Measurements from ENCODE around the gene KIAA2012.

The KIAA2012 gene

DNA sequence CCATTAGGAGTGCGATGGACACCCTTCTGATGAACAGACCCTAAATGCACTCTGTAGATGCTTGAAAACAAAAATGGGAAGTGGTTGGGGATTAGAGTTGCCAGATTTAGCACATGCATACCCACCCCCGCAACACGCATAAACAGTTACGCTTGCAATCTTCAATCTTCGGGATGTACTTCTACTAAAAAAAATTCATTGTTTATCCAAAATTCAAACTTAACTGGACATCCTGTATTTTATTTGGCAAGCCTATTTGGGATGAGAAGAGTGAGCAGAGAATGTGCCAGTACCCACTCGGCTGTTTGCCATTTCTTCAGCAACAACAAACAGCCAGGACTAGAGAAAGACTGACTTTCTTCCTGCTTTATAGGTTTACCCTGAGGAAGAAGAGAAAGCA lies 18.4 kb downstream of the KIAA2012 start:
- no peak for DNase-seq

DNA sequence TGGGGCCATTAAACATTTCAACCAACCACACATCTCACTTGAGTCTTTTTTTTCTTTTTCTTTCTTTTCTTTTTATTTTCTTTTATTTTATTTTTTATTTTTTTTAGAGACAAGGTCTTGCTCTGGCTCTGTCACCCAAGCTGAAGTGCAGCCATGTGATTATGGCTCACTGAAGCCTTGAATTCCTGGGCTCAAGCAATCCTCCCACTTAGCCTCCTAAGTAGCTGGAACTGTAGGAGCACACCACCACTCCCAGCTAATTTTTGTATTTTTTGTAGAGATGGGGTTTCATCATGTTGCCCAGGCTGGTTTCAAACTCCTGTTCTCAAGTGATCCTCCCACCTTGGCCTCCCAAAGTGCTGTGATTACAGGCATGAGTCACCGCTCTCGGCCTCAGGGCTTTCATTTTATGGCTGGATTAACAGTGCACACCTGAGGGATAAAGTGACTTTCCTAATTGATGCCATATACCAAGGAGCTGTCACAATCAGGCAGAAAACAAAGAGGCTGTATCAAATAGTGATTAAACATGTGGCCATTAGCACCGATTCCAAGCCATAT lies 21.5 kb downstream of the KIAA2012 start:
- DNase-seq: no peak

DNA sequence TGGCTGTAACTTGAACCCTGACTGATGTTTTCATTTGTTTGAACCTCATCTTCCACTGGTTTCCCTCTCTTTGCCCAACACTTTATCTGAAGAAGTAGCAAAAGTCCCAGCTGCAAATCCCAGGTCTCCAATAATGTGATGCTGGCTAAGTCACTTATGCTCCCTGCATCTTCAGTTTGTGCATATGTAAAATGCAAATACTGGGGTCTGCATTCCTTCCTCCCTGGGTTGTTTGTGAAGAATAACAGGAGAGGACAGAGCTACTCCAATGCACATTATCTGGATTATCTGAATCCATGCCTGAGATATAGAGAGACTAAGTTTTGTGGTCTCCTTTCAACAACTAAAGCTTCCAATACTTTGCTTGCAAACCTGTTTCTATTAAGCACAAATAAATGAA lies 22.2 kb downstream of the KIAA2012 start:
- no peak for DNase-seq

- no peak for DNase-seq
Observed at GRCh38 chr2:202096736-202097135, 23.7 kb downstream of the KIAA2012 start.

DNA sequence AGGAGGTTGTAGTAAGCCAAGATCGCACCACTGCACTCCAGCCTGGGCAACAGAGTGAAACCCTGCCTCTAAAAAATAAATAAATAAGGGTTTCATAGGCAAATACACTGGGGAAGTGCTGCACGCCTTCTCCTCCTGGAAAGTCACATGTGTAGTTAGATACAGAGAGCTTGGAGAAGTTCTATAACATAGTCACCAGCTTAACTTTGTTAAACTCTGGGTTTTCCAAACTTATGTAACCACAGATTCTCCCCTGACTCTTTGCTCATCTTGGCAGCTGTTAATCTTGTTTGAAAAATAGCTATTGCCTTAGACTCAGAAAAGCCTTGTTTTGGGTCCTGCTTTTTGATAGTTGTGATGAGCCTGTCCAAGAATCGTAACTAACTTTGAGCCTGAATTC lies 25.2 kb downstream of the KIAA2012 start:
- DNase-seq: no peak

DNA sequence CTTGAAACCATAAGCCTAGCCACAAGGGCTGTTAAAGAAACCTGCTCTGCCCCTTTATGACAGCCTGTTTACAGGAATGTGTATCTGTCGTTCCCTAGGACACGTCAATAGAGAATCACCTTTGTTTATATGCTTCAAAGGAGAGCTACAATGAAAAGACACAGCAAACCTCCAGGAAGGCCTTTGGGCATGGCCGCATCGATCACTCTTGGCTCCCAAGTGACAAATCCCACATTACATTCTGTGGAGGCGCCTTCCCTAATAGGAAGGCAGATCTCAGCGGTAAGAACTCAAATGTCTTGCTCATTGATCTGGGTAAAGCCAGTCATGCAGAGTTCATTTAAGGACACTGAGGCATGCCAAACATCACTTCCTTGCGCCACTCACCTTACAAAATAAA lies 26.5 kb downstream of the KIAA2012 start:
- no peak for DNase-seq

GRCh38 chr2:202100176-202100575 lies 27.1 kb downstream of the KIAA2012 start:
- DNase-seq: no peak

DNA sequence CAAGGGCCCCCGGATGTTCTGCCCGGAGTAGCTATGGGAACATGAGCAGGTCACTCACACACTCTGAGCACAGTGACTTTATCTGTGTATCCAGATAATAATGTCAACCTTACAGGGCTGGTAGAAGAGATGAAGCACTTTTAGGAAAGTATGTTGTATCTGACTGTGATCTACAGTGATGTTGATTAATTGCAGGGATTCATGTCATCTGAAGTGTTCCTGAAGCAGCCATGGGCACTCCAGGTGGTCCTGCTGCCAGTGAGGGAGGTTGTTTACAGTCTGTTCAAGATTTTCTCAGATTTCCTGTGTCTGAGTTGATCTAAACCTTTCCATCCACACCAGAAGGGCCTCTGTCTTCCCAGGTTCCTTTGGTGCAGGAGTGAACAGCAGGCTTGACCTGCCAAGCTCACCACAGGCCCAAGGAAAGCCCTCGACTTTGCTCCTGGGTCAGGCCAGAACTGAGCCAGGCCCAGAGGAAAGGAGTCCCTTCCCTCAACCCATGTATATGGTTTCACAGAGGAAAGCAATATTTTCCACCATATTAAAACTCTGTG lies 28.0 kb downstream of the KIAA2012 start:
- DNase-seq: no peak

DNA sequence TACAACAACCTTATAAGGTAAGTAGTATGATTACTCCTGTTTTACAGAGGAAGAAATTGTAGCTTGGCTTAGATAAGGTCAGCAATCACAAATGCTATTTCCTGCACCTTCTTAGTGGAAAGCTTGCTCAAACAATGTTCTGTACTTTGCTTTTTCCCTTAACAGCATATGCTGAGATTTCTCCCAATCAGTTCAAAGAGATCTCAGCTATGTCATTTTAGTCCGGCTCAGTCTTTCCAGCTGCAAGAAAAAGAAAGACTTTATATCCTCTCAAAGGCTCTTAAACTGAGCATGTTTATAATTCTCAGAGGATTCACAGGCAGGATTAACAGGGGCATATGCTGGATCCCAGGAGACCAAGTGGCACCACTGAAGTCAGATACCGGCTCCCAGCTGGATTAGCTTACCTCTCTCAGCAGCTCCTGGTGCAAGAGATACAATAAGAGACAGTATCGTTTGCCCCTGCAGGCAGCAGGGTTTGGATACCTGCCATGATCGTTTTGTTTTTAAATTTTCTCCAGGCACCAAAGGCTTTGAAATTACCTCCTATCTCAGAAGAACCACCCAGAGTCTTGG lies 29.5 kb downstream of the KIAA2012 start:
- peak; percentile 5 for DNase-seq

GRCh38 chr2:202104286-202104870 lies 31.3 kb downstream of the KIAA2012 start:
- no peak for DNase-seq

GRCh38 chr2:202105025-202105424 lies 32.0 kb downstream of the KIAA2012 start:
- DNase-seq: no peak

- DNase-seq: no peak
Observed at GRCh38 chr2:202108345-202108744, 35.3 kb downstream of the KIAA2012 start.

- DNase-seq: no peak
Observed at GRCh38 chr2:202109139-202109736, 36.2 kb downstream of the KIAA2012 start.

GRCh38 chr2:202109737-202110184 lies 36.7 kb downstream of the KIAA2012 start:
- DNase-seq: no peak

GRCh38 chr2:202110491-202110890 lies 37.4 kb downstream of the KIAA2012 start:
- no peak for DNase-seq

DNA sequence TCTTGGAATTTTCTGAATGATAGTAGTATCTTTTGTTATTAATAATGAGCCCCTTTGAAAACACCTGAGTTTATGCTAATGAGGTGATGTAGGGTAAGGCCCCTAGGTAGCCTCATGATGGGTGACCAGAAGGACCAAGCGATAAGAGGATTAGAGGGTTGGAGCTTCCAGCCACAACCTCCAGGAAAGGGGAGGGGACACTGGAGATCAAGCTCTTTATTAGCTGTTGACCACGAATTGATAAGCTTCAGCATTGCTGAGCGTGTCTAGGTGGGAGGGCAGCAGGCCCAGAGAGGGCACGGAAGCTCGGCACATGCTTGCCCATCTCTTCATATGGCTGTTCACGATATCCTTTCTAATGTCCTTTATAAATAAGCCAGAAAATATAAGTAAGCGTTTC lies 39.0 kb downstream of the KIAA2012 start:
- no peak for DNase-seq

- DNase-seq: no peak
Observed at GRCh38 chr2:202113571-202114142, 40.6 kb downstream of the KIAA2012 start.

- no peak for DNase-seq
Observed at GRCh38 chr2:202114291-202114690, 41.2 kb downstream of the KIAA2012 start.

- no peak for DNase-seq
Observed at GRCh38 chr2:202114795-202115194, 41.7 kb downstream of the KIAA2012 start.

DNA sequence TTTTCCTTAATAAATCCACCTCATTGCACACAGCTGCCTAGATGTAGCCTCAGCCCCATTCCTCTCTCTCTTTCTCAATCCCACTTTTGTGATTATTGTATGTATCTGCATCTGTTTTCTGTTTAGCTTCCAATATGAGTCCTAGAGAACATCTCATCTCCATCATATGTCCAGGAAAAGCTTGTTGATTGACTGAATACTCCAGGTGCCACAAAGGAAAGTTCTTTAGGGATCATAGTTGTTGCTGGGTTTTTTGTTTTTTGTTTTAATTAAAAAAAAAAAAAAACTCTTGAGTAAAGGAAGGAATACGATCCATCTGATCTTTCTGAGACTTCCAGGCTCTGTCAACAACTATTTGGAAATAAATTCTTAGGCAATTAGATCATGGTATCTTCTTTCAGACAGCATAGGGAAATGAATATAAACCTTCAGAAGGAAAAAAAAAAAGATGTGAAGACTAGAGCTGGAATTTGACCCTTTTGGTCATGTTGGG lies 42.5 kb downstream of the KIAA2012 start:
- no peak for DNase-seq

DNA sequence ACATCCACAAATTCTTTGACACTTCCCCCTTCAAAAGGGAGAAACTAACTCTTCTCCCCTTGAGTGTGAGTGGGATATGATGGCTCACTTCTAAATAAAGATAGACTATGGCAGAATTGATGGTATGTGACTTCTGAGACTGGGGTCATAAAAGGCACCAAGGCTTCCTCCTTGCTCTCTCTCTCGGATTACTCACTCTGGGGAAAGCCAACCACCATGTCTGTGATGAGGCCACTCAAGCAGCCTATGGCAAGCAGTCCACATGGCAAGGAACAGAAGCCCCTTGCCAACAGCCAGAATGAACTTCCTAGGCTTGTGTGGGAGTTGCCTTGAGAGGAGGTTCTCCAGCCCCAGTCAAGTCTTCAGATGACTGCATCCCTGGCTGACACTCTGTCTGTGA lies 43.6 kb downstream of the KIAA2012 start:
- DNase-seq: no peak

DNA sequence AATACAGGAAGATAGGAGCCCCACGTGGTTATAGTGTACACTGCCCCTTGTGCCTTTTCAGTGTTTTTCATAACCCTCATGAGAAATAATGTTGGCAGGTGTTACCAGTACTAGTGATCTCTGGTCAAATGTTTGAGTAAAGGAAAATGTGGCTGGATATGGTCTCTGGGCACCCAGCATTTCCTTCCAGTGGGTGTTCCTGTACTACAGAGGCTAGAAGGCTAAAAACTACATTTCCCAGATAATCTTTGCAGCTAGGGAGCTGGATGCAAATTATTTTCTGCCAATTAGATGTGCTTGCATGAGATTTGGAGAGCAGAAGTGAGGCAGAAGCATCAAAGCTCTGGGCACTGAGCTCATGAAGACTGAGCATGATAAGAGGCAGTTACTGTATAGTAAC lies 45.1 kb downstream of the KIAA2012 start:
- no peak for DNase-seq

DNA sequence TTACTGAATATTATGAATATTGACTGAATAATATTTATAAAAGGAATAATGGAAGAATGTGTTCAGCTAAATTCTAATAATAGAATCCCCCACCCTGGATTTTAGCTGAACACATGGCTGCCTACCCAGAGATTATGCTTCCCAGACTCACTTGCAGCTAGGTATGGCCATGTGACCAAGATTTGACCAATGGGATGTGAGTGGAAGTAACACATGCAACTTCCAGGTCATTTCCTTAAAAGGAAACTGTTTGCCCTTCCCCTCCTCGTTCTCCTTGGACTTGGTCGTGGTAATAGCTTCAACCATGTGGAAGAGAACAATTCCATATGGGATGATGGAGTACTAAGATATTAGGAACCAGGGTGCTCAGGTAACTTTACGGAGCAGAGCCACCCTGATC lies 47.8 kb downstream of the KIAA2012 start:
- no peak for DNase-seq
